ENCODE results near the gene MOB3C. TPM values are rescaled to one million over a fixed set of nuclear protein-coding genes. Genes with fewer than 3 reads are reported as not detected.

Gene MOB3C
- polyA plus RNA-seq, 3 donors: 5.3 to 18.1 (median 6.1) TPM

GRCh38 chr1:46614604-46614984, 2.0 kb downstream of the MOB3C start:
- Mint-ChIP-seq H3K36me3 (peaks cover 28 to 36% of the 10 kb centered on the region in 2 donors), H3K4me3 (peak overlapping the region in 1 of 2 donors; percentile 15), H3K27me3 (ENCODE audit: low read depth in 3 of 3) (peaks cover 0 to 4% (median 1%) of the 10 kb centered on the region in 3 donors), H3K9me3 (peaks cover 0 to 1% (median 0%) of the 10 kb centered on the region in 7 donors), H3K4me1 (peaks cover 72% of the 10 kb centered on the region), H3K27ac (peak overlapping the region; percentile 62 to 87 (median 79))
- Histone ChIP-seq H3K4me3 (replicated peaks in 1 of 3; ENCODE audit: low read depth in 2 of 3, low read length in 3 of 3) (peak overlapping the region in 1 of 3 experiments; percentile 76), H3K9me3 (replicated peaks in 1 of 2; ENCODE audit: control insufficient read depth in 1 of 2, insufficient read depth in 1 of 2, low read length in 2 of 2) (no peaks in the 10 kb centered on the region), H3K4me1 (ENCODE audit: control insufficient read depth in 1 of 2, insufficient read depth in 2 of 2, low read length in 2 of 2) (peaks cover 52 to 65% of the 10 kb centered on the region in 2 donors), H3K27ac (ENCODE audit: low read depth in 1 of 2, low read length in 2 of 2) (peak overlapping the region; percentile 38 to 80), H3K4me2 (replicated peaks; ENCODE audit: extremely low read depth, low read length, poor library complexity, severe bottlenecking) (peak overlapping the region; percentile 77), H3K27me3 (ENCODE audit: control insufficient read depth in 2 of 2, insufficient read depth in 2 of 2, low read length in 2 of 2) (no peaks in the 10 kb centered on the region), H3K9ac (ENCODE audit: insufficient read depth, low read length, poor library complexity, severe bottlenecking) (no peak overlapping the region), H3K36me3 (replicated peaks in 1 of 2; ENCODE audit: control insufficient read depth in 1 of 2, insufficient read depth in 2 of 2, low read length in 2 of 2) (peaks cover 10 to 32% of the 10 kb centered on the region in 2 donors), H3K79me2 (ENCODE audit: insufficient read depth, low read length) (peaks cover 53% of the 10 kb centered on the region), H2AFZ (ENCODE audit: insufficient read depth, low read depth, low read length, poor library complexity, severe bottlenecking) (no peak overlapping the region), H4K20me1 (ENCODE audit: insufficient read depth, low read length) (peaks cover 57% of the 10 kb centered on the region)
- 100% methylated on average over 1 of the region's 2 CpGs for WGBS (ENCODE audit: insufficient coverage)
- DNase-seq: no peak
- intact Hi-C loops (cut with micrococcal nuclease): loop anchor here in 1 of 2 donors (10.0 kb wide), 1 partner anchor 100 kb away; the partner anchor contains the start of gene EFCAB14
- TF ChIP-seq, protein P1, sequence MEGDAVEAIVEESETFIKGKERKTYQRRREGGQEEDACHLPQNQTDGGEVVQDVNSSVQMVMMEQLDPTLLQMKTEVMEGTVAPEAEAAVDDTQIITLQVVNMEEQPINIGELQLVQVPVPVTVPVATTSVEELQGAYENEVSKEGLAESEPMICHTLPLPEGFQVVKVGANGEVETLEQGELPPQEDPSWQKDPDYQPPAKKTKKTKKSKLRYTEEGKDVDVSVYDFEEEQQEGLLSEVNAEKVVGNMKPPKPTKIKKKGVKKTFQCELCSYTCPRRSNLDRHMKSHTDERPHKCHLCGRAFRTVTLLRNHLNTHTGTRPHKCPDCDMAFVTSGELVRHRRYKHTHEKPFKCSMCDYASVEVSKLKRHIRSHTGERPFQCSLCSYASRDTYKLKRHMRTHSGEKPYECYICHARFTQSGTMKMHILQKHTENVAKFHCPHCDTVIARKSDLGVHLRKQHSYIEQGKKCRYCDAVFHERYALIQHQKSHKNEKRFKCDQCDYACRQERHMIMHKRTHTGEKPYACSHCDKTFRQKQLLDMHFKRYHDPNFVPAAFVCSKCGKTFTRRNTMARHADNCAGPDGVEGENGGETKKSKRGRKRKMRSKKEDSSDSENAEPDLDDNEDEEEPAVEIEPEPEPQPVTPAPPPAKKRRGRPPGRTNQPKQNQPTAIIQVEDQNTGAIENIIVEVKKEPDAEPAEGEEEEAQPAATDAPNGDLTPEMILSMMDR (IDR thresholded peaks at IDR 0.05): no peak

DNA sequence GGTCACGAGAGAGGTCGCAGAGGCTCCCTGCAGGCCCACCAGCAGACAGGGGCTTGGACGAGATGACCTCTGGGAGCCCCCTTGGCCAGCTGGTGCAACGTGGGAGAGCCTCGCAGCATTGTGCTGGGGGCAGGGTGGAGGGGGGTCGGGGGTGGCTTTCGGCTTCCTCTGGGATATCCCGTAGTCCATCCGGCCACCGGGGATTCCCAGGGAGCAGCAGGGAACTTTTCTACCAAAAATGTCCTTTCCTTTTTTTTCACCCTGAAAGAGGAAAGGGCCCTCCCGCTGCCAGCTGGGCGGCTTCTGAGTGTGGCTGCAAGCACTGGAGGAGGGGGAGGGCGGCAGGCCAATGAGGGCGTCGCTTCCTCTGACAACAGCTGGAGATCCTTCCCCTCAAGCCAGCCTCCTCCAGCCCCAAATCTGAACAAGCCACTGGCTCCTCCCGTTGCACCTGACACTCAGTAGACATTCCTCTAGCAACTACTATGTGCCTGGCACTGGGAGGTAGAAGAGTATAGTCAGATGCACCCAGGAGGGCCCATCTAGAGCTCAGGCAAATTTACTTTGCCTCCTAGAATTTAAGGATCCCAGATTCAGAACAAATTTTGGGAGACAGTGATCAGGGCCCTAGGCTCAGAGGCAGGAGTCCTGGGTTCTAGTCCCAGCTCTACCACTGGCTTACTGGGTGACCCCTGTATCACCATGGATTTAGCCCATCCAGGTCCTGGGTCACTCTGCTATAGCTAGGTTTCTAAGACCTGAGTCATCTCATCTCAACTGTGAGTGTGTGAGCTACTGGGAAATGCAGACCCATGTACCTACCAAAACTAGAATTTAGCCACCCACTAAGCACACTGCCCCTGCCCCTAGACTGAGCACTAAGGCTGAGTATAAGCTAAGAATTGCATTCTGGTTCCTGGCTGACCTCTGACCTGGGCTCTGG, 2.7 kb downstream of the MOB3C start:
- H3K9ac ChIP-seq (ENCODE audit: insufficient read depth, low read length, poor library complexity, severe bottlenecking): peak overlapping the region; percentile 52
- no peaks in the 10 kb centered on the region for H3K9me3 ChIP-seq (replicated peaks in 1 of 2; ENCODE audit: control insufficient read depth in 1 of 2, insufficient read depth in 1 of 2, low read length in 2 of 2)
- Mint-ChIP-seq H3K27me3 (ENCODE audit: low read depth in 3 of 3) (peaks cover 0 to 4% (median 0%) of the 10 kb centered on the region in 3 donors), H3K4me3 (peak overlapping the region; percentile 60 to 84), H3K36me3 (peaks cover 35 to 43% of the 10 kb centered on the region in 2 donors), H3K27ac (peak overlapping the region; percentile 62 to 91 (median 84)), H3K4me1 (peaks cover 68% of the 10 kb centered on the region), H3K9me3 (peaks cover 0 to 1% (median 0%) of the 10 kb centered on the region in 7 donors)
- peaks cover 16 to 39% of the 10 kb centered on the region in 2 donors for H3K36me3 ChIP-seq (replicated peaks in 1 of 2; ENCODE audit: control insufficient read depth in 1 of 2, insufficient read depth in 2 of 2, low read length in 2 of 2)
- H3K4me3 ChIP-seq (replicated peaks in 1 of 3; ENCODE audit: low read depth in 2 of 3, low read length in 3 of 3): peak overlapping the region in 2 of 3 experiments; percentile 25 to 76
- H3K4me1 ChIP-seq (ENCODE audit: control insufficient read depth in 1 of 2, insufficient read depth in 2 of 2, low read length in 2 of 2): peaks cover 51 to 64% of the 10 kb centered on the region in 2 donors
- H2AFZ ChIP-seq (ENCODE audit: insufficient read depth, low read depth, low read length, poor library complexity, severe bottlenecking): peak overlapping the region; percentile 22
- TF ChIP-seq, protein P1 (IDR thresholded peaks at IDR 0.05): no peak
- H4K20me1 ChIP-seq (ENCODE audit: insufficient read depth, low read length): peaks cover 64% of the 10 kb centered on the region
- no peaks in the 10 kb centered on the region for H3K27me3 ChIP-seq (ENCODE audit: control insufficient read depth in 2 of 2, insufficient read depth in 2 of 2, low read length in 2 of 2)
- intact Hi-C loops (cut with micrococcal nuclease): loop anchor here in 1 of 2 donors (10.0 kb wide), 1 partner anchor 101 kb away; the partner anchor contains the start of gene EFCAB14
- DNase-seq: peak; percentile 68 to 72 (median 72)
- H3K27ac ChIP-seq (ENCODE audit: low read depth in 1 of 2, low read length in 2 of 2): peak overlapping the region; percentile 38 to 80
- peak overlapping the region; percentile 77 for H3K4me2 ChIP-seq (replicated peaks; ENCODE audit: extremely low read depth, low read length, poor library complexity, severe bottlenecking)
- peaks cover 53% of the 10 kb centered on the region for H3K79me2 ChIP-seq (ENCODE audit: insufficient read depth, low read length)
- WGBS (ENCODE audit: insufficient coverage): no CpG with 5 or more reads among the region's 16 CpGs
